HG02885 (cell line): ENCODE data around the gene FBXO30.

ENCODE experiments used
- ATAC-seq: cut with Tn5 transposase; IDR thresholded peaks from one replicate; pipeline ENCODE4 v1.9.1; 2021; ENCODE audit warnings: mild to moderate bottlenecking; ENCODE audit not compliant: unreplicated experiment, poor library complexity

The FBXO30 gene

DNA sequence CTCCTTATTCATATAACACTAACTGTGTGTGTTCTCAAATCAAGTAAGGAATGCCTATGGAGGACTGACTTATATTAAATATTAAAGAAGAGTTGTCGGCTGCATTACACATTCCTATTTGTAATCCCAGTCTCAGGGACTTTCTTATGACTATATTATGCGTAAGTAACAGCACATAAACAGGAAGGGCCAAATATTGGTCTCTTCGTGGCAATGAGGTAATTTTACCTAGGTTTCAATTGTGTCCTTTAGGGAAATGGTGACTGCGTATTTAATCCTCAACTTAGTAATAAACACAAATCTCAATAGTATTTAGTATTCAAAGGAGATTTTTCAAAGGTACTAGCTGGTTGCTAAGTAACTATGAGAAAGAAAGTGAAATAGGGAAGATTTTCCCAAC is 56.5 kb downstream of the FBXO30 start:
- no peak for ATAC-seq

DNA sequence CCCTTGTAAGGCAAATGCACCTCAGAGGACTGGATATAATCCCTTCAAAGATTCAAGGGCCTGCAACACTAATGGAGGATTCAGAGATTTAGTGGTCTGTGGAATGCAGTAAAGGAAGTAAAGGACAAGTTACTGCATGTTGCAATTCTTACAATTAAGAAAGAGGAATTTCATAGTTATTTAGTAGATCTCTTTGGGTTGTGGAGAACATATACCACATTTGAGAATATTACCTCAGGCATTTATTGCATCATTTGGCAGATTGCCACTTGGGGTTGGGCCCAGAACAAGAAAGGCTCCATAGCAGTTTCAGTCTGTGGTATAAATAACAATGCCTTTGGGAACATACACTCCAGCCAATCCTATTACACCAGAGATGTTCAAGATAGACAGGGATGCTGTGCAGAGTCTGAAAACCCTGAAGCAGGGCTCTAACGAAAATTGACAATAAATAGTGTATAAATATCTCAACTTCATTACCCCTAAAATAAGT is 58.4 kb downstream of the FBXO30 start:
- ATAC-seq: no peak

DNA sequence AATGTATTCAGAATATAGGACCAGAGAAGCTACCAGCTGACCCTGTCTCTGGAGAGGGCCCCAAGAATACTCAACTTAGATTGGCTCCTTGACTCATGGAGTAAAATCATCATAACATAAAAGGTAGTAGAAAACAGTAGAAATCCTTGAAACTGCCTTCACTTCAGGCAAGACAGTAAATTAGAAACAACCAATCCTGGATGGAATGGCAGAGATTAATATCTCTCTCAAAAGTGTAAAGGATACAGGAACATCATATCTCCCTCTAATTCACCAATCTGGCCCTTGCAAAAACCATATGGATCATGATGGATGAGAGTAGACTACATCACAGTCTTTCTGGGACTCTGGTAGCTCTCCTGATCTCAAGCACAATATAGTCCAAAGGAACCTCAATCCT is 58.9 kb downstream of the FBXO30 start:
- ATAC-seq: no peak

DNA sequence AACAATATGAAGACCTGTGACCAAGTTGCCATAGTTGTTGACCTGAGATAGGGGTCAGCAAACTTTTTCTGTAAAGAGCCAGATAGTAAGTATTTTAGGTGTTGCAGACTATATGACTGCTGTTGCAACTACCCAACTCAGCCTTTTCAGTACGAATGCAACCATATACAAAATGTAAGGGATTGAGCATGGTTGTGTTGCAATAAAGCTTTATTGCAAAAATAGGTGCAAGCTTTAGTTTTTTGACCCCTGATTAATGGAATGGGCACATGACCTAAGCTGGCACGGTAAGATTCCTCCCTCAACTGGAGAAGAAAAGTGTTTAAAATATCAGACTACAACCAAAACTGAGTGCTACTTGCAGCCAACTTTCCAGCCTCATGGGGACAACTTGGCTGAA is 62.0 kb downstream of the FBXO30 start:
- ATAC-seq: no peak

DNA sequence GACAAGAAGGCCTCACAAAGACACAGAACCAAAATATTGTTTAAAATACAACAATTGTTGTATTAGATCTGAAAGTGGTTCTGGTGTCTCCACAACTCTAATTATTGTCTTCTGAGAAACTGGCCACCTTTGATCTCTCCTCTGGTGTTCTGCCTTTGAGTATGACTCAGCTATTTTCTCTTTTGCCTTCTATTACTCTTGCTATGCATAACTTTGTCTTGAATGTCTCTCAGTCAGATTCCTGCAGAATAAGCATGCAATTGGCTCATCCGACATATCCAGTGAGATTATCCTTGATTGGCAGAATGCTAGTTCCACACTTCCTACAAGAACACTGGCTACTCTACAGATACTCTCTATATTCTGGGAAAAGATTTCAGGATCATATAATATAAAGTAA is 65.0 kb downstream of the FBXO30 start:
- peak; percentile 92 for ATAC-seq

DNA sequence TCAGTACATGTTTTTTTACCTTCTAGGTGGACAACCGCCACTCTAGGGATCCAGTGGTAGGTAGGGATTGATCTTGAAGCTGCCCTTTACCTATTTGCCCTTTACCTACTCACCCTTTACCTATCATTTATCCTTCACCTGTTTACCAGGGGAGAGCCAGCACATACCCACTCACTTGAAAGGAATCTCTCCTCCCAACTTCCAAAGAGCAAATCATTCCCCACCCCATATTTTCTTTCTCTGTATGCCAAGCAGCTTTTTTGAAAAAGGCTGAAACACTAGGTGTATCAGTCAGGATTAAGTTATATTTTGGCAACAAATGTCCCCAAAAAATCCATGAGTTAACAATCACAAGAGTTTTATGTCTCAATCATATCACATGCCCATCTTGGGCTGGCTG is 68.7 kb downstream of the FBXO30 start:
- no peak for ATAC-seq

DNA sequence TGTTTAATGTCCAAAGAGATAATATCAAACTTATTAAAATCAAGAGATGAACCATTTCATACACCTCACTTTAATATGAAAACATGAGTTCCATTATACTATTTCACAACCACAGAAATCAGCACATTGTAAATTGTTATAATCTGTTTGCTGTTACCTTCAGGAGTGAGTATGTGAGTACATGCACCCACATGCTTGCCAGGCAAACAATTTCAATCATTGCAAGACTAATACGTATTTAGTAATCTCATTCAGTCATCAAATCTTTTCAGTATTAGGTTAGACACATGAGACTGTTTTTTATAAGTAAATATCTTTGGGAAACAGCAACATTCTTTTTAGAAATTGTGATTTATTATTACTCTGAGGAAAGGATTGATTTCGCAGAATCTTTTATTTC is 70.0 kb downstream of the FBXO30 start:
- no peak for ATAC-seq
